GM12891 (cell line): ENCODE measurements around the gene MAD1L1.
"Not testable (repeated sequence)": the region's sequence is repeated elsewhere in the genome, so short reads cannot be mapped to it uniquely, and the experiment has no call there.

Source experiments
- DNase-seq: peaks from one replicate; pipeline ENCODE4 v3.0.0; 2011; ENCODE audit warnings: low spot score; ENCODE audit not compliant: insufficient read length
- FAIRE-seq: peaks from 2 replicates; lab custom pipeline; 2011; peaks lifted over from hg19 to GRCh38; lab: Jason Lieb, UNC
- PAX5 ChIP-seq: IDR thresholded peaks from 2 replicates; pipeline ENCODE4 v1.6.1; 2011; ENCODE audit warnings: low read length, moderate library complexity, mild to moderate bottlenecking; ENCODE audit not compliant: insufficient read depth, severe bottlenecking
- POLR2A ChIP-seq: IDR thresholded peaks from 2 replicates; pipeline ENCODE4 v1.6.1; 2011; ENCODE audit warnings: low read depth, low read length, control low read depth
- POLR2AphosphoS5 ChIP-seq: IDR thresholded peaks from 2 replicates; pipeline ENCODE4 v1.6.1; 2011; ENCODE audit warnings: low read depth, low read length, control low read depth
- POU2F2 ChIP-seq: IDR thresholded peaks from 2 replicates; pipeline ENCODE4 v1.6.1; 2011; ENCODE audit warnings: low read depth, mild to moderate bottlenecking, control low read depth, low read length, moderate library complexity
- SPI1 ChIP-seq: IDR thresholded peaks from 2 replicates; pipeline ENCODE4 v1.6.1; 2011; ENCODE audit warnings: low read depth, low read length, control low read depth
- TAF1 ChIP-seq: IDR thresholded peaks from 2 replicates; pipeline ENCODE4 v1.6.1; 2011; ENCODE audit warnings: low read depth, low read length, control low read depth

MAD1L1 gene

GRCh38 chr7:1865571-1866255 lies 367.0 kb downstream of the MAD1L1 start:
- TF ChIP-seq POLR2A = no peak
- no peak for TF ChIP-seq SPI1
- TF ChIP-seq PAX5 = no peak
- no peak for TF ChIP-seq TAF1
- no peak for TF ChIP-seq POU2F2
- no peak for TF ChIP-seq POLR2AphosphoS5
- no peak for DNase-seq
- FAIRE-seq = no peak

GRCh38 chr7:1865000-1865555 lies 367.7 kb downstream of the MAD1L1 start:
- TF ChIP-seq PAX5 = no peak
- TF ChIP-seq POLR2A = no peak
- TF ChIP-seq POLR2AphosphoS5 = no peak
- no peak for TF ChIP-seq SPI1
- no peak for TF ChIP-seq POU2F2
- no peak for TF ChIP-seq TAF1
- DNase-seq = no peak
- no peak for FAIRE-seq

GRCh38 chr7:1864161-1864940 lies 368.4 kb downstream of the MAD1L1 start:
- no peak for DNase-seq
- TF ChIP-seq PAX5 (no peak), POLR2AphosphoS5 (no peak), POLR2A (no peak), SPI1 (no peak), TAF1 (no peak), POU2F2 (no peak)
- no peak for FAIRE-seq

GRCh38 chr7:1863091-1863900 lies 369.4 kb downstream of the MAD1L1 start:
- no peak for TF ChIP-seq PAX5
- TF ChIP-seq TAF1 = no peak
- TF ChIP-seq POU2F2 = no peak
- no peak for TF ChIP-seq POLR2A
- TF ChIP-seq POLR2AphosphoS5 = no peak
- no peak for TF ChIP-seq SPI1
- FAIRE-seq = no peak
- no peak for DNase-seq

- FAIRE-seq = no peak
- TF ChIP-seq POLR2AphosphoS5 (no peak), TAF1 (no peak)
- no peak for DNase-seq
Measured at GRCh38 chr7:1862560-1862959, 370.2 kb downstream of the MAD1L1 start.

GRCh38 chr7:1861799-1862458 lies 370.8 kb downstream of the MAD1L1 start:
- TF ChIP-seq PAX5 = no peak
- no peak for TF ChIP-seq POLR2A
- TF ChIP-seq SPI1 = no peak
- no peak for TF ChIP-seq POU2F2
- TF ChIP-seq TAF1 = no peak
- TF ChIP-seq POLR2AphosphoS5 = no peak
- DNase-seq (no peak), FAIRE-seq (no peak)

GRCh38 chr7:1860881-1861798 lies 371.6 kb downstream of the MAD1L1 start:
- FAIRE-seq, DNase-seq: not testable (repeated sequence)

- DNase-seq (no peak), FAIRE-seq (no peak)
- TF ChIP-seq PAX5 = no peak
- TF ChIP-seq SPI1 = no peak
- no peak for TF ChIP-seq TAF1
- TF ChIP-seq POLR2AphosphoS5 = no peak
- TF ChIP-seq POLR2A = no peak
- no peak for TF ChIP-seq POU2F2
Measured at GRCh38 chr7:1859266-1860035, 373.3 kb downstream of the MAD1L1 start.
